Left ventricle myocardium inferior (tissue), 1 donor: ENCODE measurements around the gene TYW1B. TPM values are rescaled to one million over a fixed set of nuclear protein-coding genes. Genes with fewer than 3 reads are reported as not detected.
"Not testable (repeated sequence)": the region's sequence is repeated elsewhere in the genome, so short reads cannot be mapped to it uniquely, and the experiment has no call there.

Source experiments
- DNase-seq: peaks from one replicate; pipeline ENCODE4 v3.0.0-alpha.2; 2020
- H3K27ac ChIP-seq: fragments of 200-600 bp; replicated peaks from 2 replicates; pipeline ENCODE4 v1.8.0; 2021
- H3K27me3 ChIP-seq: fragments of 200-600 bp; 2 replicates; pipeline ENCODE4 v1.8.0; 2021; ENCODE audit warnings: low read depth
- H3K36me3 ChIP-seq: fragments of 200-600 bp; 2 replicates; pipeline ENCODE4 v1.8.0; 2021
- H3K4me1 ChIP-seq: fragments of 200-600 bp; 2 replicates; pipeline ENCODE4 v1.8.0; 2021
- H3K4me3 ChIP-seq: fragments of 200-600 bp; 2 replicates; pipeline ENCODE4 v1.8.0; 2021; ENCODE audit warnings: mild to moderate bottlenecking, moderate library complexity
- H3K9me3 ChIP-seq: fragments of 200-600 bp; replicated peaks from 2 replicates; pipeline ENCODE4 v1.8.0; 2021
- CTCF ChIP-seq: fragments of 200-600 bp; IDR thresholded peaks from 2 replicates; pipeline ENCODE4 v1.8.0; 2021; ENCODE audit warnings: antibody characterized with exemption, mild to moderate bottlenecking, borderline replicate concordance
- intact Hi-C: fragments of 100-400 bp; cut with micrococcal nuclease; formaldehyde crosslinking; loops from one replicate; pipeline ENCODE4 v1.11.0; 2022
- total RNA-seq: library from RNA; stranded (reverse); fragmentation: NEBNext Ultra II Directional; extraction: Animal tissue kit (Norgen Biotek cat#: 25700); gene quantifications from one replicate; pipeline ENCODE4 v1.2.1, GENCODE V29; 2021
- donor health status: DM: no; HTN: yes; CAD: no; lungs with severe emphysema.

TYW1B gene
- total RNA-seq, 1 donor from 2014 or later: 2.5 TPM

GRCh38 chr7:72829687-72830354 is 1.8 kb upstream of the TYW1B start:
- H3K9me3 ChIP-seq, intact Hi-C loops, H3K27me3 ChIP-seq: not testable (repeated sequence)
- Histone ChIP-seq H3K4me3 (peak overlapping the region; percentile 83), H3K4me1 (peaks cover 61% of the 10 kb centered on the region), H3K27ac (peak overlapping the region; percentile 98), H3K36me3 (peaks cover 42% of the 10 kb centered on the region)
- peak; percentile 37 for TF ChIP-seq CTCF
- DNase-seq: peak; percentile 26

GRCh38 chr7:72829291-72829686 is 1.3 kb upstream of the TYW1B start:
- H3K27me3 ChIP-seq, intact Hi-C loops, H3K9me3 ChIP-seq: not testable (repeated sequence)
- Histone ChIP-seq H3K36me3 (peaks cover 37% of the 10 kb centered on the region), H3K4me1 (peaks cover 56% of the 10 kb centered on the region), H3K27ac (peak overlapping the region; percentile 98), H3K4me3 (peak overlapping the region; percentile 83)
- peak; percentile 94 for DNase-seq

GRCh38 chr7:72823765-72824732 is 4.0 kb downstream of the TYW1B start:
- intact Hi-C loops, H3K9me3 ChIP-seq, DNase-seq, H3K27ac ChIP-seq, H3K4me3 ChIP-seq, H3K36me3 ChIP-seq, H3K27me3 ChIP-seq: not testable (repeated sequence)
- peaks cover 19% of the 10 kb centered on the region for H3K4me1 ChIP-seq
- peak; percentile 61 for TF ChIP-seq CTCF

GRCh38 chr7:72822497-72822896 is 5.5 kb downstream of the TYW1B start:
- H3K9me3 ChIP-seq, H3K36me3 ChIP-seq, H3K4me3 ChIP-seq, H3K27me3 ChIP-seq, intact Hi-C loops, H3K4me1 ChIP-seq, H3K27ac ChIP-seq, DNase-seq: not testable (repeated sequence)

GRCh38 chr7:72818663-72819361 is 9.2 kb downstream of the TYW1B start:
- H3K36me3 ChIP-seq, H3K27me3 ChIP-seq, H3K9me3 ChIP-seq, H3K27ac ChIP-seq, H3K4me3 ChIP-seq, DNase-seq, intact Hi-C loops, H3K4me1 ChIP-seq: not testable (repeated sequence)

- H3K4me3 ChIP-seq, H3K4me1 ChIP-seq, H3K9me3 ChIP-seq, H3K27ac ChIP-seq, DNase-seq, H3K27me3 ChIP-seq, intact Hi-C loops: not testable (repeated sequence)
- H3K36me3 ChIP-seq: peaks cover 12% of the 10 kb centered on the region
These were observed 10.3 kb downstream of the TYW1B start for GRCh38 chr7:72817661-72818060.

GRCh38 chr7:72816370-72817157 is 11.4 kb downstream of the TYW1B start:
- H3K4me3 ChIP-seq, DNase-seq, H3K4me1 ChIP-seq, H3K9me3 ChIP-seq, intact Hi-C loops, H3K27ac ChIP-seq, H3K27me3 ChIP-seq: not testable (repeated sequence)
- H3K36me3 ChIP-seq: peaks cover 12% of the 10 kb centered on the region

- H3K27me3 ChIP-seq, H3K27ac ChIP-seq, intact Hi-C loops, H3K4me3 ChIP-seq, DNase-seq, H3K4me1 ChIP-seq, H3K9me3 ChIP-seq: not testable (repeated sequence)
- peaks cover 48% of the 10 kb centered on the region for H3K36me3 ChIP-seq
These were observed 17.6 kb downstream of the TYW1B start for GRCh38 chr7:72810437-72810836.

- H3K4me3 ChIP-seq, H3K4me1 ChIP-seq, DNase-seq, H3K27ac ChIP-seq, H3K27me3 ChIP-seq, intact Hi-C loops, H3K9me3 ChIP-seq: not testable (repeated sequence)
- peaks cover 55% of the 10 kb centered on the region for H3K36me3 ChIP-seq
These were observed 19.5 kb downstream of the TYW1B start for GRCh38 chr7:72808511-72808910.

- H3K27ac ChIP-seq, H3K9me3 ChIP-seq, H3K4me3 ChIP-seq, DNase-seq, H3K27me3 ChIP-seq, intact Hi-C loops, H3K4me1 ChIP-seq: not testable (repeated sequence)
- H3K36me3 ChIP-seq: peaks cover 55% of the 10 kb centered on the region
These were observed 21.1 kb downstream of the TYW1B start for GRCh38 chr7:72806851-72807250.
